ENCODE data around the gene USP48.

The USP48 gene

DNA sequence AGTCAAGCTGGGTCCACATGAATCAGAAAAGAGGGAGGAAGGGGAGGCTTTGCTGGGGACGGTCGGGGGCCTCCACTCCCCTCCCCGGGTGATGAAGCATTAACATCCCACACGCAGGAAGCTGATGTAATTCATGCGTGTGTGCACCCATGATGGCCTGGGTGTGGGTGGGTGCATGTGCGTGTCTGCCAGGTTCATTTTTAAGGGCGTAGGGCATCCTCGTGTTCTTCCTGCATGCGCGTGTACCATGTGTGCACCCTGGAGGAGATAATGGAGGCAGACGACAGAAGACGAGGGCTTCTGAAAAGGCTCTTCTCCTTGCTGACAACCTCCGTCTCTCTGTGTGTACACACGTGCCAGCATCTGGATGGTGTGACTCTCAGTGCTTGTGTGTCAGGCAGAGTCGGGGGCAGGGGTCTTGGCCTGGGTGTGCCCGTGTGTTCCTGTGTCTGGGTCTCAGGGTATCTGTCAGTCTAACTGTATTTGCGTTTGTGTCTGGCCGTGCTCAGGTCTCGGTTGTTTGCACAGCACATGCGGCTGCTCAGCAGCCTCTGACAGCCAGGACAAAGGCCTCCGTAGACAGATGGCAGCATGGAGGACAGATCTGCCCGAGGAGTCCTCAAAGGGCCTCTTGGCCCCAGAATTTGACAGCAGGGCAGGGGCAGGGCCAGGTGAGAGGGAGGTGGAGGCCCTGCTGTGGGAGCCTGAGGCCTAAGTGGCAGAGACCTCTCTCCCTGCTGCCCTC is 116.2 kb downstream of the USP48 start:
- DNase-seq: no peak

DNA sequence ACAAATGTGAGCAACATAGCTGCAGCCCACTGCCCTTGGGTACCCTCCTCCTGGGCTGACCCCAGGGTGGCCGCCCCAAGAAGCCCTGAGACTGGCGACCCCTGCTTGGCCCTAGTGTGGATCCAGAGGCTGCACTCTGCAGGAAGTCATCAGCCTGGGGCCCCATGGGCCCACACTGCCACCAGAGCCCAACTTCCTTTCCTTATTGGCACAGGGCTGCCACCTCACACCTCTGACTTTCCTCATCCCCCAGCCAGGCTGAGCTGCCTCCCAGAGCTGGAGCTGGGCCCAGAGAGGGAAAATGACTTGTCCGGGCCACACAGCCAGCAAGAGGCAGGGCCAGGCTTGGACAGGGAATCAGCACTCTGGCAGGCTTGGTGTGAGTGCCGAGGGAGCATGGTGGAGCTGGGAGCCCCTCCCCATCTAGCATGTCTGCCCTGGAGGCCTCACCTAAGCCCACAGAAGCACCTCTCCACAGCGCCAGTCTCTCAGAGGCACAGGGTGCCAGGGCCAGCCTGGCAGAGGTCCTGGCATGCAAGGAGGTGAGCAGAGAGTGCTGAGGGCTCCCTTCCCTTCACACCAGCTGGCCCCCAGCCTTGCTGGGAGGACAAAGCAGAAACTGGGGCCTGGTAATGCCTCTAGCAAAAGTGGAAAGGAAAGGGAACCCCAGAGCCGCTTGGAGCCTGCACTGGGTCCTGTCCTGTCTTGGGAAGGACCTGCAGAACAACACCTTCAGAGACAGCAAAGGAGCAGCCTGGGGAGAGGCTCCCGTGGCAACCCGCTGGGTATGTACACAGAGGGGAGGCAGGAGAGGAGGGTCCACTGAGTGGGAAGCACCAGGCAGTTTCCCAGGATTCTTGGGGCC is 117.0 kb downstream of the USP48 start:
- DNase-seq: no peak

DNA sequence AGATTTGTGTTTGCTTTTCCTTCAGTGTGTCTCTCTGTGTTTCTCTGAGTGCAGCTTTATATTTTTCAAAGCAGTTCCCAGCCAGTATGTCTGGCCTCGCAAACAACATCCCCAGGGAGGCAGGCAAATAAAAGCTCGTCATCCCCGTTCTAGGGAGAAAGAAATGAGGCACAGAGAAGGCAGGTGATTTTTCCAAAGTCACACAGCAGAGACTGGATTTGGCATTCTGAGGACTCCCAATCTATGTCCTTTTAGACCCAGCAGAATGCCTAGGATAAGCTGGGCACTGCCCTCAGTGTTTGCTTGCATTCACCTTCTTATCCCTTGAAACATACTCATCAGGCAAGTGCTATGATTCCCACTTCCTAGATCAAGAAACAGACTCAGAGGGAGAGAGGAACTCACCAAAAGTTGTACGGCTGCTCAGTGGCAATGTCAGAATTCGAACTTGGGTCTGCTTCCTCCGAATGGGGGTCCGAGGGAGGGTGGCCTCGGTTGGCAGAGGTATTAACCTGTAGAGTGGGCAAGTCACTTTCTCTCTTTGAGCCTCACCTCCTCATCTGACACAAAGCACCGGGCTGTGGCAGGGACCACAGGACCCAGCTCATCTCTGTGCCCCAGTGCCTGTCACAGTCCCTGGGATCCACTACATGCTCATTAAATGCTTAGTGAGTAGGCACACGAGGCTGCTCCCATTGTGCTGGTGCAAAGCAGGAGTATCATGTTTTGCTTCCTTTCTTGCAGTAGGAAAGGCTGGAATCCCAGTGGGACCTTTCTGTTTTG is 118.0 kb downstream of the USP48 start:
- DNase-seq: peak; percentile 3

DNA sequence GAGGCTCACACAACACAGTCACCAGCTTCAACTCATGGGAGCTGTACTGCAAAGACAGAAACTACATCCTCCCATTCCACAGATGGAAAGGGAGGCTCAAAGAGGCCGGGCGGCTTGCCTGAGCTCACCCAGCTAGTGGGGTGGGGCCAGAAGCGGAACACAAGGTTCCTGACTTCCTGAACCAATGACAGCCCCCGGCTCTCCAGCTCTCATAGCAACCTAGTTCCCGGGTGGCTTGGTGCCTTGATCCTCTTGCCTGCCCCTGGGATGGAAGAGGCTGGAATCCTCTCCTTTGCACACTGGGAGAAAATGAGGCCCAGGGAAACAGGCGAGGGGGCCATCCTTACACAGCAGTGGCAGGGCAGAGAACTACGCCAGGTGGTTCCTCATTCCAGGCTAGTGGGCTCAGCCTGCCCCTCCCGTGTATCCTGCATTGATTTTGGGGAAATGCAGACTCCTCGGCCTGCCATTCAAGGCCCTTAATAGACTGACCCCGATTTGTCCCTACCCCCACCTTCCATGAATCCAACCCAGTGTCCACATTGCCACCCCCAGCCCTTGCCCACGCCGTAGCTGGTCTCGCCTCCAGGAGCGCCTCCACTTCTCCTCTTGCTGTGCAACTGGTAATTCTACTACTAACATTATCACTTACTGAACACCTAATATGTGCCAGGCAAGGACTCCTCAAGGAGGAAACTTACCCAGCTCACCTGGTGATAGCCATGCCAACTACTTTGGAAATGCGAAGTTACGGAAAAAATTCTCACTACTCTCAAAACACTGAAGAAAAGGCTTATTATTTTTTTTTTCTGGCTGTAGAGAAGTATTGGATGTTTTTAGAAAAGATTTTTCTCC is 118.8 kb downstream of the USP48 start:
- peak; percentile 4 for DNase-seq

DNA sequence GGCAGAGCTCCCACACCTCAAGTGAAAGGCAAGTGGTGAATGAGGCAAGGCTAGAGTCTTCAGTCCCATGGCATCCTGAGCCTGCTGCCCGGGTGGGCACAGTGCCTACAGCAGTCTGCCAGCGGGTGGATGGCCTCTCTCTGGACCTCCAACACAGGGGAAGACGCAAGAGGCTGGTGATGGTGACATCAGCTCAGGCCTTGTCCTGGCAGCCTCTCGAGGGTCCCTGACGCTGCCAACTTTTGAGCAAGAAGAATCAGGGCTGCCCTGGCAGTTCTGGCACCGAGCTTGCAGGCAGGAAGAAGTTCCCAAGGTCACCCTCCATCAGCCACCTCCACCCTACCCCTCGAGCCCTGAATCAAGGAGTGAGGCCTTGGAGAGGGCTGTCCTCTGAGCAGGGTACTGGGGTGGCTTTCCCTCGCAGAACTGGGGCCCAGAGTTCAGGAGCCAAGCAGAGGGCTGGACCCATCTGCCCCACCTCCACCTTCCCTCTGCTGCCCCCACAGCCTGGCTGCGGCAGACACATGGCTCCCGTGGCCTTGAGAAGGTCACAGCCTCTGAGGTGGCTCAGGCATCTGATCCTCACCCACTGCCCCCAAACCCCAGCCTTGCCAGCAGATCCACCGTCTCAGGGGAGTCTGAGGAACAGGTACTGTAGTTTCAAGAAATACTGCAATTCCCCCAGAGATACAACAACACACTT is 119.5 kb downstream of the USP48 start:
- DNase-seq: peak; percentile 13

DNA sequence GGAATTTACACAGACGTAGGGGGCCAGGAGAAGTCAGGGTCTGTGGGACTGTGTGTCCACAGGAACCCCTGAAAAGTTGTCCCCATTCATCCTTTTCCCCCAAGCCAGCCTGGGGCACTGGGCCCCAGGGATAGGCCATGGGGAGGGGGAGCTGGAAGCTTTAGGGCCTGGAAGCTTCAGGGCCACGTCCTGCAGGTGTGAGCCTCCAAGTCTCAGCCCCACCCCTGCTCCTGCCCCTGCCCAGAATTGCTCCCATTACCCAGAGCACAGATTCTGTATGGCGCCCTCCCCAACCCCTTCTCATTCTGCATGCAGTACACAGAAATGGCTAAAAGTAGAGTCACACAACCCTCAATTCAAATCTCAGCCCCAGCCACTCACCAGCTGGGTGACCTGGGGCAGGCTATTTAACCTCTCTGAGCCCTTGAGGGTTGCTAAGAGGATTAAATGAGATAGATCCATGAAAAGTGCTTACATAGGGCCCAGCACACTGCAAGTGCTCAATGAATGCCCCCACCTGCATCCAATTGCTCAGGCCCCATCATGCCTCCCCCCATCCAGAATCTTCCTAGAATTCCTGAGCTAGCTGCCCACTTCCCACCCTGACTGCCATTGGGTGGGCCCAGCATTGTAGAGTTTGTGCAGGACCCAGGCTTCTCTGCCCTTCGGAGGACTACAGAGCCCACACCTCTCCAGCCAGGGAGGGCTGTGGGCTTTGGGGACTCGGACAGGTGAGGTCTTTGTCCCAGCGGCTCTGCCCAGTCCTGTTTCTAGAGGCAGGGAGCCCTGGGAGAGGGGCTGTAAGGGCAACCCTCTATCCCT is 120.3 kb downstream of the USP48 start:
- peak; percentile 1 for DNase-seq

DNA sequence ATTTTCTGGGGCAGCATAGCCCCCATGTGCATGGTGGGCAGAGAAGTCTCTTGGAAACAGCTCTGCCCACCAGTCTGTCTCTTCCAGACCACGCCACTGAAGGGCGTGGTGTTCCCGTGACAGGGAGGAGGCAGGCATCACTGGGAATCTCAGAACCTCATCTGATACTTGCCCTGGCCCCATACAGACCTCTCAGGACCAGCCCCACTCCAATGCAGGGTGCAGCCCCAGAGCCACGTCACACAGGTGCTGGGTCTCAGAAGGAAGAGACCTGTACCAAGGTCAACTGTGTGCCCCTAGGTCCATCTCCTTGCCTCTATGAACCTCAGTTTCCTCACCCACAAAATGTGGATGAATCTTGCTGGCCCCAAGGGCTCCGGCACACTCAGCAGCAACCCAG is 121.1 kb downstream of the USP48 start:
- peak; percentile 4 for DNase-seq

GRCh38 chr1:21659924-21660326 is 123.0 kb downstream of the USP48 start:
- DNase-seq: peak; percentile 0

- DNase-seq: peak; percentile 70
Measured at GRCh38 chr1:21659099-21659923, 123.6 kb downstream of the USP48 start.

- no peak for DNase-seq
Measured at GRCh38 chr1:21657456-21658190, 125.3 kb downstream of the USP48 start.

- no peak for DNase-seq
Measured at GRCh38 chr1:21655748-21656147, 127.2 kb downstream of the USP48 start.

DNA sequence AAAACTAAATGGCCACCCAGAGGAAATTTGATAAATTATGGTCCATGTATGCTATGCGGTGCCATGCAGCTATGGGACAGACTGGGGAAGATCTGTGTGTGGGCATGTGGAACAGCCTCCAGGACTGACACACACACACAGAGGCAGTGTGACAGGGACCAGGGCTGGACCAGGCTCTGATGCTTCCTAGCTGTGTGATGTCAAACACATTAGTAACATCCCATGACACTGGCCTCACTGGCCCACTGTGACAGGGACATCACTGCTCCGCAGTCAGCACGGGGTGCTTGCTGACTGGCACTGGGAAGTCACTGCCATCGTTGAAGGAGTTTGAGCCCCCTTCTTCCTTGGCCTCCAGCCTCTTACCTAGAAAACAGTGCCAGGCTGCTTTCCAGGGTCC is 127.7 kb downstream of the USP48 start:
- DNase-seq: no peak

GRCh38 chr1:21654209-21654608 is 128.7 kb downstream of the USP48 start:
- no peak for DNase-seq

DNA sequence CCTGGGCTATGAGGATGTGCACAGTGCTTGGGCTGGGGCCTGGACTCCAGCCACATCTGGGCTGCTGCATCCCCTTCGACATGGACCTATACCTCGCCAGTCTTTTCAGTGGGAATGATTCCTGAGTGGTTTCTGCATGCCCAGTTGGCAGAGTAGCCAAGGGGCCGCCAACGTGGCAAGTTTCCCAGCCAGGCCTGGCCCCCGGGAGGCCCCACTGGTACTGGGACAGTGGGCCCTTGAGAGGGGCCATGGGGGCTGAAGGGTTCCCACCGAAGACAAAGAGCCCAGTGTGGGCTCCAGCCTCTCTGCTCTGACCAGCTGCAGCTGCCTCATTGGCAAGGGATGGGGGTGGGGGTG is 129.2 kb downstream of the USP48 start:
- no peak for DNase-seq

- DNase-seq: no peak
Measured at GRCh38 chr1:21652937-21653743, 129.8 kb downstream of the USP48 start.

- no peak for DNase-seq
Measured at GRCh38 chr1:21652101-21652936, 130.6 kb downstream of the USP48 start.
